NCI-H69 (cell line): ENCODE results near the gene FEM1A.
"Not testable (repeated sequence)": the region's sequence is repeated elsewhere in the genome, so short reads cannot be mapped to it uniquely, and the experiment has no call there.

ENCODE experiments used
- DNase-seq: peaks from one replicate; lab custom pipeline; 2025; lab: John Stamatoyannopoulos, UW

Gene FEM1A

GRCh38 chr19:4814625-4815425, 23.3 kb downstream of the FEM1A start:
- no peak for DNase-seq

GRCh38 chr19:4815426-4816201, 24.1 kb downstream of the FEM1A start:
- DNase-seq, result peak; percentile 96

- no peak for DNase-seq
These were observed 24.8 kb downstream of the FEM1A start for GRCh38 chr19:4816202-4816949.

- no peak for DNase-seq
These were observed 25.4 kb downstream of the FEM1A start for GRCh38 chr19:4816950-4817278.

- DNase-seq, result no peak
These were observed 26.1 kb downstream of the FEM1A start for GRCh38 chr19:4817467-4818277.

GRCh38 chr19:4821265-4821664, 29.7 kb downstream of the FEM1A start:
- DNase-seq, result no peak

- DNase-seq, result not testable (repeated sequence)
These were observed 30.8 kb downstream of the FEM1A start for GRCh38 chr19:4822354-4822753.

- no peak for DNase-seq
These were observed 32.0 kb downstream of the FEM1A start for GRCh38 chr19:4823577-4823976.

GRCh38 chr19:4829001-4829712, 37.6 kb downstream of the FEM1A start:
- DNase-seq, result no peak

- no peak for DNase-seq
These were observed 38.8 kb downstream of the FEM1A start for GRCh38 chr19:4830332-4830731.

- no peak for DNase-seq
These were observed 39.3 kb downstream of the FEM1A start for GRCh38 chr19:4830768-4831265.

- peak; percentile 47 for DNase-seq
These were observed 39.9 kb downstream of the FEM1A start, which contains the start of gene TICAM1 for GRCh38 chr19:4831304-4831978. Gene TICAM1 (minus strand): TSS chr19:4831712. CDS start chr19:4818377, 13,335 bp downstream.

- DNase-seq, result not testable (repeated sequence)
These were observed 40.4 kb downstream of the FEM1A start for GRCh38 chr19:4831979-4832340.

- DNase-seq, result no peak
These were observed 41.2 kb downstream of the FEM1A start for GRCh38 chr19:4832776-4833175.

GRCh38 chr19:4839192-4839591, 47.7 kb downstream of the FEM1A start:
- no peak for DNase-seq

- DNase-seq, result no peak
These were observed 52.1 kb downstream of the FEM1A start for GRCh38 chr19:4843647-4843965.

GRCh38 chr19:4844348-4845179, 53.0 kb downstream of the FEM1A start:
- no peak for DNase-seq

- peak; percentile 25 for DNase-seq
These were observed 54.4 kb downstream of the FEM1A start for GRCh38 chr19:4845975-4846374.

GRCh38 chr19:4847190-4847973, 55.8 kb downstream of the FEM1A start:
- DNase-seq, result no peak
